ENCODE data around the gene TOM1.

DNA sequence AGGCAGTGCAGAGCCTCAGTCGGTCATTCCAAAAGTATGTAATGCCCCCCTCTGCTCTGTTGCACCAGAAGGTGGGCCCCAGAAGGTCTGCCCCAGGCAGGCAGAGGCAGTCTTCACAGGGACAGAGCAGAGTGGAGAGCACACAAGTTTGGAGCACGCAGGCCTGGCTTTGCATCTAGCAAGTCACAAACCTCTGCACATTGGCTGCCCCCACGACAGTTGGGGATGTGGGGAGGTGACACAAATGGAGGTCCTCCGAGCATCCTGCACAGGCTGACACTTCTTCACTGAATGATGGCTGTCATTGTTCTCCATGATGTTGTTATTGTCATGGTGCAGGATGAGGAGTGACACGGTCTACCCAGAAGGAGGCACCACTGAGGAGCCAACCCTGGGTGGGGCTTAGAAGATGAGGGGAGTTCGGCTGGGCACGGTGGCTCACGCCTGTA lies 11.9 kb downstream of the TOM1 start:
- TF ChIP-seq FOXC1 (CRISPR knock-in tag; IDR thresholded peaks at IDR 0.05; ENCODE audit: borderline replicate concordance): no peak
- no peak for TF ChIP-seq GATAD1 (CRISPR knock-in tag; IDR thresholded peaks at IDR 0.05)
- TF ChIP-seq GABPB1 (CRISPR knock-in tag; IDR thresholded peaks at IDR 0.05): no peak
- TF ChIP-seq, protein P1, sequence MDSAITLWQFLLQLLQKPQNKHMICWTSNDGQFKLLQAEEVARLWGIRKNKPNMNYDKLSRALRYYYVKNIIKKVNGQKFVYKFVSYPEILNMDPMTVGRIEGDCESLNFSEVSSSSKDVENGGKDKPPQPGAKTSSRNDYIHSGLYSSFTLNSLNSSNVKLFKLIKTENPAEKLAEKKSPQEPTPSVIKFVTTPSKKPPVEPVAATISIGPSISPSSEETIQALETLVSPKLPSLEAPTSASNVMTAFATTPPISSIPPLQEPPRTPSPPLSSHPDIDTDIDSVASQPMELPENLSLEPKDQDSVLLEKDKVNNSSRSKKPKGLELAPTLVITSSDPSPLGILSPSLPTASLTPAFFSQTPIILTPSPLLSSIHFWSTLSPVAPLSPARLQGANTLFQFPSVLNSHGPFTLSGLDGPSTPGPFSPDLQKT (CRISPR knock-in tag; IDR thresholded peaks at IDR 0.05; ENCODE audit: borderline replicate concordance): no peak
- TF ChIP-seq, protein P2, sequence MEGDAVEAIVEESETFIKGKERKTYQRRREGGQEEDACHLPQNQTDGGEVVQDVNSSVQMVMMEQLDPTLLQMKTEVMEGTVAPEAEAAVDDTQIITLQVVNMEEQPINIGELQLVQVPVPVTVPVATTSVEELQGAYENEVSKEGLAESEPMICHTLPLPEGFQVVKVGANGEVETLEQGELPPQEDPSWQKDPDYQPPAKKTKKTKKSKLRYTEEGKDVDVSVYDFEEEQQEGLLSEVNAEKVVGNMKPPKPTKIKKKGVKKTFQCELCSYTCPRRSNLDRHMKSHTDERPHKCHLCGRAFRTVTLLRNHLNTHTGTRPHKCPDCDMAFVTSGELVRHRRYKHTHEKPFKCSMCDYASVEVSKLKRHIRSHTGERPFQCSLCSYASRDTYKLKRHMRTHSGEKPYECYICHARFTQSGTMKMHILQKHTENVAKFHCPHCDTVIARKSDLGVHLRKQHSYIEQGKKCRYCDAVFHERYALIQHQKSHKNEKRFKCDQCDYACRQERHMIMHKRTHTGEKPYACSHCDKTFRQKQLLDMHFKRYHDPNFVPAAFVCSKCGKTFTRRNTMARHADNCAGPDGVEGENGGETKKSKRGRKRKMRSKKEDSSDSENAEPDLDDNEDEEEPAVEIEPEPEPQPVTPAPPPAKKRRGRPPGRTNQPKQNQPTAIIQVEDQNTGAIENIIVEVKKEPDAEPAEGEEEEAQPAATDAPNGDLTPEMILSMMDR (CRISPR knock-in tag; IDR thresholded peaks at IDR 0.05): no peak
- TF ChIP-seq ZNF670 (CRISPR knock-in tag; IDR thresholded peaks at IDR 0.05; ENCODE audit: borderline replicate concordance): no peak
- TF ChIP-seq, protein P3, sequence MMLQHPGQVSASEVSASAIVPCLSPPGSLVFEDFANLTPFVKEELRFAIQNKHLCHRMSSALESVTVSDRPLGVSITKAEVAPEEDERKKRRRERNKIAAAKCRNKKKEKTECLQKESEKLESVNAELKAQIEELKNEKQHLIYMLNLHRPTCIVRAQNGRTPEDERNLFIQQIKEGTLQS (CRISPR knock-in tag; IDR thresholded peaks at IDR 0.05): no peak
- no peak for TF ChIP-seq KAT8 (CRISPR knock-in tag; IDR thresholded peaks at IDR 0.05)
- TF ChIP-seq FOXM1 (CRISPR knock-in tag; IDR thresholded peaks at IDR 0.05): no peak
- TF ChIP-seq, protein P4, sequence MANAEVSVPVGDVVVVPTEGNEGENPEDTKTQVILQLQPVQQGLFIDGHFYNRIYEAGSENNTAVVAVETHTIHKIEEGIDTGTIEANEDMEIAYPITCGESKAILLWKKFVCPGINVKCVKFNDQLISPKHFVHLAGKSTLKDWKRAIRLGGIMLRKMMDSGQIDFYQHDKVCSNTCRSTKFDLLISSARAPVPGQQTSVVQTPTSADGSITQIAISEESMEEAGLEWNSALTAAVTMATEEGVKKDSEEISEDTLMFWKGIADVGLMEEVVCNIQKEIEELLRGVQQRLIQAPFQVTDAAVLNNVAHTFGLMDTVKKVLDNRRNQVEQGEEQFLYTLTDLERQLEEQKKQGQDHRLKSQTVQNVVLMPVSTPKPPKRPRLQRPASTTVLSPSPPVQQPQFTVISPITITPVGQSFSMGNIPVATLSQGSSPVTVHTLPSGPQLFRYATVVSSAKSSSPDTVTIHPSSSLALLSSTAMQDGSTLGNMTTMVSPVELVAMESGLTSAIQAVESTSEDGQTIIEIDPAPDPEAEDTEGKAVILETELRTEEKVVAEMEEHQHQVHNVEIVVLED (CRISPR knock-in tag; IDR thresholded peaks at IDR 0.05; ENCODE audit: borderline replicate concordance): no peak
- no peak for TF ChIP-seq TBX2 (CRISPR knock-in tag; IDR thresholded peaks at IDR 0.05; ENCODE audit: borderline replicate concordance)
